AG08395 (cell line): ENCODE results near the gene CIAO3.

Source experiments
- DNase-seq: peaks from one replicate; pipeline ENCODE4 v3.0.0; 2012; ENCODE audit warnings: mixed read lengths, low spot score

The CIAO3 gene

GRCh38 chr16:709566-710499 lies 31.0 kb downstream of the CIAO3 start:
- peak; percentile 91 for DNase-seq

- DNase-seq = no peak
Observed at GRCh38 chr16:708959-709358, 31.8 kb downstream of the CIAO3 start.

GRCh38 chr16:708019-708418 lies 32.8 kb downstream of the CIAO3 start:
- DNase-seq = no peak

GRCh38 chr16:707062-707538 lies 33.7 kb downstream of the CIAO3 start:
- no peak for DNase-seq

- DNase-seq = no peak
Observed at GRCh38 chr16:706189-707061, 34.4 kb downstream of the CIAO3 start.

GRCh38 chr16:705431-706188 lies 35.2 kb downstream of the CIAO3 start, which contains the start of gene FBXL16:
TSS of gene FBXL16 (minus strand) at chr16:705801. CDS start at chr16:697405, 8,396 bp downstream.
- DNase-seq = no peak

- no peak for DNase-seq
Observed at GRCh38 chr16:704552-705380, 36.0 kb downstream of the CIAO3 start.

GRCh38 chr16:704047-704446 lies 36.8 kb downstream of the CIAO3 start:
- no peak for DNase-seq

- DNase-seq = no peak
Observed at GRCh38 chr16:703406-703805, 37.4 kb downstream of the CIAO3 start.

- no peak for DNase-seq
Observed at GRCh38 chr16:702341-702740, 38.5 kb downstream of the CIAO3 start.

GRCh38 chr16:700684-701584 lies 39.9 kb downstream of the CIAO3 start:
- peak; percentile 42 for DNase-seq

- DNase-seq = no peak
Observed at GRCh38 chr16:698911-699671, 41.7 kb downstream of the CIAO3 start.

GRCh38 chr16:695355-696089 lies 45.3 kb downstream of the CIAO3 start:
- DNase-seq = no peak

- no peak for DNase-seq
Observed at GRCh38 chr16:694863-695354, 45.9 kb downstream of the CIAO3 start.

GRCh38 chr16:694187-694862 lies 46.5 kb downstream of the CIAO3 start:
- DNase-seq = no peak

GRCh38 chr16:693766-694165 lies 47.0 kb downstream of the CIAO3 start:
- no peak for DNase-seq

- DNase-seq = no peak
Observed at GRCh38 chr16:693364-693763, 47.4 kb downstream of the CIAO3 start.
